Measurements from ENCODE around the gene CNOT9.
"Not testable (repeated sequence)": the region's sequence is repeated elsewhere in the genome, so short reads cannot be mapped to it uniquely, and the experiment has no call there.

The CNOT9 gene, protein sequence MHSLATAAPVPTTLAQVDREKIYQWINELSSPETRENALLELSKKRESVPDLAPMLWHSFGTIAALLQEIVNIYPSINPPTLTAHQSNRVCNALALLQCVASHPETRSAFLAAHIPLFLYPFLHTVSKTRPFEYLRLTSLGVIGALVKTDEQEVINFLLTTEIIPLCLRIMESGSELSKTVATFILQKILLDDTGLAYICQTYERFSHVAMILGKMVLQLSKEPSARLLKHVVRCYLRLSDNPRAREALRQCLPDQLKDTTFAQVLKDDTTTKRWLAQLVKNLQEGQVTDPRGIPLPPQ

GRCh38 chr2:218568190-218569037 lies at the start of gene CNOT9, which contains the start of gene USP37:
TSS of gene CNOT9 (plus strand) at chr2:218568839. CDS start at chr2:218568955, 116 bp downstream.
TSS of gene USP37 (minus strand) at chr2:218568351. CDS start at chr2:218558653, 9,698 bp downstream.
- DNase-seq: peak; percentile 92

- no peak for DNase-seq
Observed at GRCh38 chr2:218518876-218519275, 49.8 kb upstream of the CNOT9 start.

- no peak for DNase-seq
Observed at GRCh38 chr2:218523651-218524050, 45.0 kb upstream of the CNOT9 start.

GRCh38 chr2:218528409-218528808 lies 40.2 kb upstream of the CNOT9 start:
- not testable (repeated sequence) for DNase-seq

- DNase-seq: no peak
Observed at GRCh38 chr2:218529990-218530389, 38.6 kb upstream of the CNOT9 start.

DNA sequence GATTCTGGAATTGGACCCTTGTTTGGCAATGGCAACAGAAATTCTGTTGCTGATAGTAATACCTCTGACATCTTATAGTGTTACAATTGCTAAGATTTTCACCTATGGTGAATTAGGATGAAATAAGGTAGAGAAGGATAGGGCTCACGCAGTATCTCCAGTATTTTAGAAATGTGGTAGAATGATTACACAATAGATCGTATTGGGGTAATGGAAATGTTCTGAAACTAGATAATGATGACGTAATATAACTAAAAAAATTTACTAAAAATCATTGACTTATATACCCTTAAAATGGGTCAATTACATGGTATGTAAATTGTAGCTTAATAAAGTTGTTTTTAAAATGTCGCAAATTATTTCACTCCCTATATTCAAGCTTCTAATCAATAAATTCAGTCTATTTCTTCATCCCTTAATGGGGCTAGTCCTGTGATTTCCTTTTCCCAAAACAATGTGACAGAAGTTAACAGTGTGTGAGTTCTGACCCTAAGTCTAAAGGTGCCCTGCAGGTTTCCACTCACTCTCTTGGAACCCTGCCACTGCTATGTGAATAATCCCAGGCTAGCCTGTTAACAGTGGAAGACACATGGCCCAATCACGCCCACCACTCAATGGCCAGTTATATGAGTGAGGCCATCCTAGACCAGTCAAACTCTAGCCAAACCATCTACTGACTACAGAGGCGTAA lies 31.7 kb upstream of the CNOT9 start:
- no peak for DNase-seq

- DNase-seq: no peak
Observed at GRCh38 chr2:218540015-218540414, 28.6 kb upstream of the CNOT9 start.

- DNase-seq: no peak
Observed at GRCh38 chr2:218546012-218546411, 22.6 kb upstream of the CNOT9 start.

DNA sequence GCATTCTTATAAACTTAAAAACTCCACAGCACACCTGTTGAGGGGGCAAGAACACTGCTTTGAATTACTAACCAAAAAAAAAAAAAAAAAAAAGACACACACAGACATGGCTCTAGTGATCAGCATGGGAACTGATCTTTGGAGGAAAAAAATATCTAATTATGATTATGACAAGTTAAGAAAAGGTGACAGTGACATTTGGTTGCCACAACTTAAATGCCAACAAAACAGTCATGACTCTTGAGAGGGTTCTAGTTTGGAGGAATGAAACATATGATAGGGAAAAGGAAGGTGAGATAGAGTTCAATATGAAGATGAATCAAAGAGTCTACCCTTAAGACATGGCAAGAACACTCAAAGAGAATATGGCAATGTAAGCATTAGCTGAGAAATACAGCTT lies 21.1 kb upstream of the CNOT9 start:
- no peak for DNase-seq

DNA sequence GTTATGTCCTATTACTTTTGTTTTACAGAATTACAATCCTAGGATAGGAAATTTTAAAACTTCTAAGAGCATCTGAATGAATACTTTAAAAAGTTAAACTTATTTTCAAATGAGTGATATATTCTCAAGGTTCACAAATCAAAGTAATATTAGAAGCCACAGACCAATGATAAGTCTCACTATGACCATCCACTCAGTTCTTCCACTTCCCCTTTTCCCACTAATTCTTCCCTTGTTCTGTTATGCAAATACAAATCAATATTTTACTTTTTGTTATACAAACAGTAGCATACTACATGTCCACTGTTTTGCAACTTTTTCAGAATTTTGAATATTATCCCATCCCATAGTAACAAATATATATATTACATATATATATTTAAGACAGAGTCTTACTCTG lies 20.7 kb upstream of the CNOT9 start:
- DNase-seq: no peak

- not testable (repeated sequence) for DNase-seq
Observed at GRCh38 chr2:218554225-218554624, 14.4 kb upstream of the CNOT9 start.

GRCh38 chr2:218555527-218555926 lies 13.1 kb upstream of the CNOT9 start:
- no peak for DNase-seq

GRCh38 chr2:218557941-218558340 lies 10.7 kb upstream of the CNOT9 start:
- DNase-seq: no peak

- no peak for DNase-seq
Observed at GRCh38 chr2:218558986-218559385, 9.7 kb upstream of the CNOT9 start.

DNA sequence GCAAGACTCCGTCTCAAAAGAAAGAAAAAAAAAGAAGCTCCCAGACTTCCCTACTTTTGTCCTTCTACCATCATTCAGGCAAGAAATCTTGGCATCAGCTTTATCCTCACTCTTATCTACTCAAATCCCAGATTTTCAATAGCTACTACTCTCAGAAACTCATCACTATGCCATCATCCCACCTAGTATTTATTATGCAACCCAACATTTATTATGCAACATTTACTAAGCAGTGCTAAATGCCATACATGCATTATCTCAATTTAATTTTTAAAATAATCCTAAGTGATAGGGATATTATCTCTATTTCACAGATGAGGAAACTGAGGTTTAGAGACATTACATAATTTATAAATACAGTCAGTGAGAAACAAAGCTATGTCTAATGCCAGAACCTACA lies 4.6 kb upstream of the CNOT9 start:
- no peak for DNase-seq

DNA sequence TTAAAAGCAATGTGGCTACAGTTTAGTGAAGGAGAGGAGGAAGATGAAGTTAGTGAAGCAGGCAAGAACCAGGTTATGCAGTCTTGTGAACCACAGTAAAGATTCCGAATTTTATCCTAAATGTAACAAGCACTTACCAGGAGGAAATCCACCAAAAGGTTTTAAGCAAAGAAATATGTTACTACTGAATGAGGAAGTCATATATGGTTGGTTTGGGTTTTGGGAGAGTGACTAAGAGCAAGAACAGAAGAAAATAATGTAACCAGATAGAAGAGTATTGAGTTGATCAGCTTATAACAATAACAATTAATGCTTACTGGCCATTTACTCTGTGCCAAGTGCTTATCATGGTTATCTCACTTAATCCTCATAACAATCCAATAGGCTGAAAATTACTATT lies 2.3 kb upstream of the CNOT9 start:
- DNase-seq: no peak

DNA sequence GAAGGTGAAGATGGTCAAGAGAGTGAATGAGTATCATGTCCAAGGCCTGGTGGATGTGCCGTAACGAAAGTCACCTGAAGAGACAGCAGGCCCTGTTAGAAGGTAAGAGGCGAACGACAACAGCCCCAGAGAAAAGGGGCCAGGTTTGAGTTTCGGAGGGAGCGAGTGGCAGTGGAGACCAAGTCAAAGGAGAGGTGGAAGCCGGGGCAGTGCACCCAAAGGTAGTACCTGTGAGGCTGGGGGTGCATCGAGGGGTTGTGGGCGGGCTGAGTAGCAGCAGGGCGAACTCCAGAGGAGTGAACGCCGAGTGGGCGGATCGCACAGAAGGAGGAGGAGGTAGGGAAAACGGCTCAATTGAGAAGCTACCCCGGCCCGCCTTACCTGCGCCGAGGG lies 846 bp upstream of the CNOT9 start:
- peak; percentile 62 for DNase-seq

DNA sequence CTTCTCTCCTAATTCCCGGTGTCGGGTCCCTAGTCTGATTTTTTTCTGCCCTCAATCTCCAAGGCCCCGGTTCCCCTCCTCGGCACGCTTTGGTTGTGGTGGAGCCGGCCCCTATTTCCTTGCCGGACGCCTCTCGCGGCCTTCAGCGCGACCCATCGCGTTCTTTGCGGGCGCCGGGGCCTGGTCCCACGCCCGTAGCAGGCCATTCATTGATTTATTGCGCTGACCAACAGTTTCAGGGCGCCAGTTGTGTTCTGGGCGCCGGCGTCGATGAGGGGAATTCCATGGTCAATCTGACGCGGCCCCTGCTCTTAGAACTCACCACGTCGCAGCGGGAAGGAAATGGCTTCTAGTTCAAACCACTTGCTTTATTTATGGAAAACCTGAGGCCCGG lies 396 bp downstream of the CNOT9 start:
- DNase-seq: no peak

DNA sequence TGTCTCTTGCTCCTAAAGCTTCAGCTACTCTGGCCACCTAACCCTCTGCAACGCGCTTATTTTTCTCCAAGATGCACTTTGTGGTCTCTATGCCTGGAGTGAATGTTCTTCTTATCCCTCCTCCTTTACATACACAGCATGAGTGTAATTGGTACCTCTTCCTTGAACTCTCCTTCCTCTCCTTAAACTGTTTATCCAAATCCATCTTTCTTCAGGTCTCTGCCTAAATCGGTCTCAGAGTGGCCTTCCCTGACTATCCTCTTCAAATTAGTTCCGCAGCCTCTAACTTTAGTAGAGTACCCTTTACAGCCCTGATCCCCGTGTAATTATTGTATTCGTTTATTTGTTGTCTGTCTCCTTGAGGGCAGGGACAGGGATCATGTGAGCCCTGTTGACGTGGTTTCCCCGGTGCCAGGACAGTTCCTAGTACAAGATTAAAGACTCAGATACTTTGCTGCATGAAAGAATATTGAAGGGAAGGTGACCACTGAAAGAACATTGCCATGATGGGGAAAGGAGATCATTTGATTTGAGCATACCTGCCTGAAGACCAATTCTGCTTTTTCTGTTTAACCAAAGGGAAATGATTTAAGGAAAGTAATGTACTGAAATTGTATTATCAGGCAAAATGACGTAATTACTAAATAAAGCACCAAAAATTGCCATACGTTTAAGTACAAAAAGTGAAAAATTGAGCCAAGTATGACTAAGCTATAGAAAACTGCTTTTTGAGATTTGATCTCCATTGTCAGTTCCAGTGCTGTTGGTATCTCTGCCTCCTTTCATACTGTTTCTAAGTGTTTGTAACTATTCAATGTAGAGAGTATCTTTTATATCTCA lies 1.2 kb downstream of the CNOT9 start:
- peak; percentile 11 for DNase-seq

DNA sequence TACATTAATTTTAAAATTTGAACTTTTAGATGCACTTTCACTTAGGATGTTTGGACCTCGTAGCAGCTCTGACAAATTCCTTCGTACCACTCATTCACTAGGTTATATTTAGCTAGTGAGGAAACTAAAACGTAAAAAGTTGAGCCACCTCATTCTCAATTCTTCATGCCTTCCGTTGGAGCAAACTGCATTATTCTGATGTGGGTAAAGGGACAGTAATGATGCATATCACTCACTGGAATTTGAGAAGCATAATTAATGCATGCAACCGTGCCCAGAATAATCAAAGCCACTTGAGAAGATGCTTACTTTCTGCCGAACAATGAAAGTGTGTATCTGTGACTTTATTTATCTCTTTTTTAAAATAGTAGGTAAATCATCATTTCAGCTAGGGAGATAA lies 2.2 kb downstream of the CNOT9 start:
- no peak for DNase-seq

- no peak for DNase-seq
Observed at GRCh38 chr2:218576854-218577253, 8.2 kb downstream of the CNOT9 start.

DNA sequence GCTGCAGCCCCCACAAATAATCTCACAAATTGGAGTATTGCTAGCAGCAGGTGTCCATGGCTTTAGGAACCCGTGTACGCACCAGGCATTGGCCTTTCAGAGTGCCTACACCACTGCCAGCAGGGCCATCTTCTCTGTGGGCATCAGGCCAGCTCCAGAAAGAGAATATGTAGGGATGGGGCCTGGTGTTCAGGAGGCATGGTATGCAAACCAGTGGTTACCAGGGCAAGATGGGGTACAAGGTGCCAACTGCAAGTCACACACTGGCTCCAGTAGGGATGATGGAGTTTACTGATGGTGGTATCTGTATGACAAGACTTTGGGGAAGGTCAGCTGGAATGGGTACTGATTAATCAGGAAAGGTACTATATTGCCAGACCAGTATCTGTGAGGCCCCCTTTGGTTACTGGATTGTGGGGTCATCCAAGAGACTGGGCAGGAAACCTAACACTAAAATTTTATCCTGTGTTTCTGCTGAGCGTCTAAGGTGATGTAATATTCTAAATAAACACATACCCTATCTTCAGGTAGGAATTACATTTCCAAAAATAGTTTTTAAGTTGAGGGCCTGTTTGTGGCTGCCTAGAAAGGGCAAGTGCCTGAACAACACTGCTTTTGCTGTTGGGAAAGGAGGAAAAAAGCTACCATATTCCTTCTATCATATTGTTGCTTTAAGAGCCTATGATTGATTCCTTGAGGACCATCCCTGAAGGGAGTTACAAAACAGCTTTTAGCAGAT lies 9.0 kb downstream of the CNOT9 start:
- DNase-seq: no peak
